HG03064 (cell line): ENCODE results near the gene MBP.
"Not testable (repeated sequence)": the region's sequence is repeated elsewhere in the genome, so short reads cannot be mapped to it uniquely, and the experiment has no call there.

Experiments used
- ATAC-seq: cut with Tn5 transposase; IDR thresholded peaks from one replicate; pipeline ENCODE4 v1.9.1; 2021; ENCODE audit warnings: low read depth; ENCODE audit not compliant: unreplicated experiment

The MBP gene

GRCh38 chr18:76960528-76961035, 172.0 kb downstream of the MBP start:
- ATAC-seq = no peak

- no peak for ATAC-seq
These were observed 173.0 kb downstream of the MBP start for GRCh38 chr18:76959605-76960004.

- ATAC-seq = no peak
These were observed 173.8 kb downstream of the MBP start for GRCh38 chr18:76958692-76959341.

DNA sequence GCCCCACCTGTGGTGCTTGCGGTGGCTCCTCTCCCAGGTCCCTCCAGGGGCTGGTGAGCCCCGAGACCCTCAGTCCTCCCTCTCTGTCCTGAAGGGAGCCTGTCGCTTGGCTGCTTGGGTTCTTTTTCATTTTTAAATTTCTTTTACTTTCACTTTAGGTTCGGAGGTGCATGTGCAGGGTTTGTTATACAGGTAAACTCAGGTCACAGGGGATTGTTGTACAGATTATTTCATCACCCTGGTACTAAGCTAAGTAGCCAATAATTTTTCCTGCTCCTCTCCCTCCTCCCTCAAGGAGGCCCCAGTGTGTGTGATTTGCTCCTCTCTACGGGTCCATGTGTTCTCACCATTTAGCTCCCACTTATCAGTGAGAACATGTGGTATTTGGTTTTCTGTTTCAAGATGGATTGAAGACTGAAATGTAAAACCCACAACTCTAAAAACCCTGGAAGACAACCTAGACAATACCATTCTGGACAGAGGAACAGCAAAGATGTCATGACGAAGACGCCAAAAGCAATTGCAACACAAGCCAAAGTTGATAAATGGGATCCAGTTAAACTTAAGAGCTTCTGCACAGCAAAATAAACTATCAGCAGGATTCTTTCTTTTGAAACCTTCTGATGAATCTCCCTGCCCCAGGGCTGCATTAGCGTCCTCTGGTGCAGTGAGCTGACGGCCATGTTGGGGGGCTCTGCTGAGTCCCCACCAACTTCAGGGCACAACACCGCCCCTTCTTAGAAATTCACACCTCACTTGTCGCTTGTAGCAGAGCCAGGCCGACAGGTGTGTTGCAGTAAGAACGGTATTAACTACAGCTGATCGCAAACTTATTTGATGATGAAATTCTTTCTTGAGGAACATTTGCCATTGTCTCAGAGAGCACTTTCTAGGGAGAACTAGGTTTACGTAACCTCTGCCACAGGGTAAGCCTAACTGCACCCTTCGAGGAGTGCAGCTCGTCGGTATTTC, 174.9 kb downstream of the MBP start:
- no peak for ATAC-seq

GRCh38 chr18:76956648-76957047, 175.9 kb downstream of the MBP start:
- no peak for ATAC-seq

DNA sequence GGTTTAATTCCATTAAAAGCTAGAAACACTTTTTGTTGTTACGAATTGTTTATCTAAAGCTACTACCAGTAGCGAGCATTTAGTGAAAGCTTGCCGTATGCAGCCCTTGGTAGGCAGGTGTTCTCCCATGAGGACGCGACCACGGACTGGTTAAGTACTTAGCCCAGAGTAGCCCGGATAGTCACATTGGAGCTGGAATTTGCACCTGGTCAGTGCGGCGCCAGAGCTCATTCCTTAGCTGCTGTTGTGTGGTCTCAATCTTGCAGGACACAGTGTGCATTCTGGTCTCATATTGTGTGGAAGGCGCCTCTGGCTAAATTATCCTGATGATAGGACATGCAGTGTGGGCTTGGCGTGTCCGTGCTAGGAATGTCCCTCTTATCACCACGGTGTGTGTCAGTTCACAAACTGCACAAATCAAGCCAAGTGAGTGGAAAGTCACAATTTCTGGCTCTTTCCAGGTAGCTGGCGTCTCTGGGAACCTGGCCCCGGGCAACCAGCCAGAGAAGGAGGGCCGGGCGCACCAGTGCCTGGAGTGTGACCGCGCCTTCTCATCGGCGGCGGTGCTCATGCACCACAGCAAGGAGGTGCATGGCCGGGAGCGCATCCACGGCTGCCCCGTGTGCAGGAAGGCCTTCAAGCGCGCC, 176.9 kb downstream of the MBP start:
- no peak for ATAC-seq

DNA sequence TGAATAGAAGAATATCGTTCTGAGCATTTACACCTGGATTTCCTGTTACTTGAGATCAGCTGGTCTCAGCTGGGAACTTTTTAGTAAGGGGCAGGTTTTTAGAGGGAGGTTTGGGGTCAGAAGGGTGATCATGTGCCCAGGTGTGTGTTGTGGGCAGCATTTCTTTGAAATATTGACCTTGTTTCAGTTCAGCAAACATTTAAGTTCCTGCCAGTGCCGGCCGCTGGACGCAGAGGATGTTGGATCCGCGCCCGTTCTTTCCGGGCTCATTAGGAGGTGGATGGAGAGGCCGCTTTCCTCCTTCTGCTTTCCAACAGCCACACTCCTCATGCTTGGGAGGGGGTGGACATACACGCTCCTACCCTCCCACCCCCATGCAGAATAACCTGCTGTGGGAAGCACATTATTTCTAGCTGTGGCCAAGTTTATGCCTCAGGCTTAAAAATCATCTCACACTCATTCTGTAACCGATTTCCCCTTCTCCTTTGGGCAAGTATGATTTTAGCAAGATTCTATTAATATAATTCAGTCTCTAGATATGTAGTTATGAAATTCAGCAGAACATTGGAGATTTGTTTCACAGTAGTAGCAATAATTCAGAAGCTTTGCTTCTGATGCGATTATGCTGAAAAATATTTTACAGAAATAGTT, 178.9 kb downstream of the MBP start:
- ATAC-seq = no peak

- no peak for ATAC-seq
These were observed 179.4 kb downstream of the MBP start for GRCh38 chr18:76953156-76953555.

GRCh38 chr18:76952747-76953146, 179.8 kb downstream of the MBP start:
- ATAC-seq = no peak

DNA sequence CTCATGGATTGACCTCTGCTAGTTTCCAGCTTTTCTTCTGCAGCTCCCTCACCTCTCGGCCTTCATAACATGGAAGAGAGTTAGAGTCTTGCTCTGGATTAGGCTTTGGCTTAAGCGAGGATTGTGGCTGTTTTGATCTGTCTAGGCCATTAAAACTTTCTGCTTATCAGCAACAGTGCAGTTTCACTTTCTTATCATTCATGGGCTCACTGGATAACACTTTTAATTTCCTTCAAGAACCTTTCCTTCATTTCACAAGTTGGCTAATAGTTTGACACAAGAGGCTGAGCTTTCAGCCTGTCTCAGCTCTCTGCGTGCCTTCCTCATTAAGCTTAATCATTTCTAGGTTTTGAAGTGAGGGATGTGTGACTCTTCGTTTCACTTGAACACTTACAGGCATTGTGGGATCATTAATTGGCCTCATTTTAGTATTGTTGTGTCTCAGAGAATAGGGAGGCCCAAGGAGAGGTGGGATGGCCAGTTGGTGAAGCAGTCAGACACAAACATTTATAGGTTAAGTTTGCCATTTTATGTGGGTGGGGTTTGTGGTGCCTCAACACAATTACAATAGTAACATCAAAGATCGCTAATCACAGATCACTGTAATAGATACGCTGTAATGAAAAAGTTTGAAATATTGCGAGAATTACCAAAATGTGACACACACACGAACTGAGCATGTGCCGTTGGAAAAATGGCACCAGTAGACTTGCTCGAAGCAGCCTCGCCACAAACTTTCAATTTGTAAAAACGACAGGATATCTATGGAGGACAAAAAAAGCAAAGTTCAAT, 180.9 kb downstream of the MBP start:
- ATAC-seq = no peak

- no peak for ATAC-seq
These were observed 184.2 kb downstream of the MBP start for GRCh38 chr18:76948345-76948744.

DNA sequence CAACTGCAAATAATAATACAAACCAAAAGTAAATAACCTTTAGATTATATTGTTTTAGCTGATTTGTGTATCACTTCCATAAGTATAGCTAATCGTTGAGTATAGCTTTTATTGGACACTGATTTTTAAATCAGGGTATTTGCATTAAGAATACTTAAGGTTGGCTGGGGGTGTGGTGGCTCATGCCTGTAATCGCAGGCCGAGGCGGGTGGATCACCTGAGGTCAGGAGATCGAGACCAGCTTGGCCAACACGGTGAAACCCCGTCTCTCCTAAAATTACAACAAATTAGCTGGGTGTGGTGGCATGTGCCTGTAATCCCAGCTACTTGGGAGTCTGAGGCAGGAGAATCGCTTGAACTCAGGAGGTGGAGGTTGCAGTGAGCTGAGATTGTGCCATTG, 188.2 kb downstream of the MBP start:
- not testable (repeated sequence) for ATAC-seq

GRCh38 chr18:76943542-76944339, 188.8 kb downstream of the MBP start:
- no peak for ATAC-seq

DNA sequence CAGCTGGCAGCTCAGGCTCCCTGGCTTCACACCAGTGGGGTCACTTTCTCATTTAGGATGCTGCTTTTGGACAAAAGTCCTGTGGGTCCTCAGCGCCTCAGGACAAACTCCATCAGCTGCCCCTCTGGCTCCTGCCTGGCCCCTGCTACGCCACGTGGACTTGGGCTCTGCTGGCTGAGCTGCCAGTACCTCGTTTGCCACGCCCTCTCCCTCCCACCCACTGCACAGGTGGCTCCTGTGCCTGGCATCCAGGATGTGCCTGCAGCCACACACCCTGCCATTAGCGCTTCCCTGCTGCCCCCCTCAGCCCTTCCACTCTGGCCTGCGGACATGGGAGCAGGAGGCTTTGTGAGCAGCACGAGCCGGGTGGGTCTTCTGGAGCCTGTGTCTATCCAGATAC, 191.3 kb downstream of the MBP start:
- ATAC-seq = no peak

GRCh38 chr18:76938619-76939018, 194.0 kb downstream of the MBP start:
- no peak for ATAC-seq

- ATAC-seq = no peak
These were observed 195.0 kb downstream of the MBP start for GRCh38 chr18:76937597-76937996.

DNA sequence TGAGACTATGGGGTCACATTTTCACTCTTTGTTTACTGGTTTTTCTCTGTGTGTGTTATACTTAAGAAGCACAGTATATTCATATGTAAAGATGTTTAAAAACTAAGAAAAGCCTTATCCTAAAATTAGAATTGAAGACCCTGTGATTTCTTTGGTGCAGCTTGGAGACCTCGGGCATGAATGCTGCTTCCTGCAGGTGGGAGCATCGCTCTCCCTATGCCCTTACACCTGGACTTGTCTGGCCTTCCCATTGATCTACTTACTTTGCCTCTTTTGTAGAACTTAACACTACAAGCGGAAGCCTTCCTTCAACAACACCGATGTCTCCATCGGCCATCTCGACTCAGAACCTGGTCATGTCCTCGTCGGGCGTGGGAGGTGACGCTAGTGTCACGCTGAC, 195.7 kb downstream of the MBP start:
- ATAC-seq = no peak

GRCh38 chr18:76935722-76936337, 196.8 kb downstream of the MBP start:
- no peak for ATAC-seq
